Measurements from ENCODE around the gene EDIL3.

- TF ChIP-seq CTCF (conservative IDR thresholded peaks at IDR 0.05 in 1 of 2, IDR thresholded peaks at IDR 0.05 in 1 of 2; ENCODE audit: extremely low read depth in 1 of 2, insufficient read depth in 1 of 2, low read depth in 1 of 2, low read length in 2 of 2) (no peak), EZH2 (IDR thresholded peaks at IDR 0.05; ENCODE audit: borderline replicate concordance, low read length) (no peak)
Observed at GRCh38 chr5:83913593-83913992, 471.1 kb downstream of the EDIL3 start.
